Cardiac muscle cell (in vitro differentiated cells and primary cell): ENCODE data around the gene AP3D1. TPM values are rescaled to one million over a fixed set of nuclear protein-coding genes. Genes with fewer than 3 reads are reported as not detected.
A peak's percentile ranks its signal among the peaks of the same experiment; 100 is the strongest.

Source experiments
- DNase-seq, 2 donors: peaks; one replicate each; pipeline versions ENCODE4 v3.0.0 to v3.0.0-alpha.2; 2010 to 2017; ENCODE audit warnings: low read depth in 1 of 2, low spot score in 1 of 2
- H3K27ac ChIP-seq: fragments of 200-600 bp; sonication (generic); 2 replicates; pipeline ENCODE4 v1.5.1; 2016
- H3K27me3 ChIP-seq: fragments of 200-600 bp; sonication (generic); 2 replicates; pipeline ENCODE4 v1.6.0; 2016; ENCODE audit warnings: control low read depth
- H3K36me3 ChIP-seq: fragments of 200-600 bp; sonication (generic); 2 replicates; pipeline ENCODE4 v1.5.1; 2016; ENCODE audit warnings: control low read depth
- H3K4me1 ChIP-seq: fragments of 200-600 bp; sonication (generic); 2 replicates; pipeline ENCODE4 v1.8.1; 2017; ENCODE audit warnings: low read depth, mild to moderate bottlenecking, mixed run types
- H3K4me3 ChIP-seq: fragments of 200-600 bp; sonication (generic); 2 replicates; pipeline ENCODE4 v1.5.1; 2016; ENCODE audit warnings: mild to moderate bottlenecking
- H3K9me3 ChIP-seq: fragments of 200-600 bp; sonication (generic); 2 replicates; pipeline ENCODE4 v1.5.1; 2017; ENCODE audit warnings: low read depth, mild to moderate bottlenecking, control low read depth
- polyA plus RNA-seq: library from polyadenylated mRNA; unstranded; fragments of >200 nt; fragmentation: Nextera tagmentation; extraction: Ambion mirVana; gene quantifications from 2 replicates; pipeline ENCODE4 v1.2.1, GENCODE V29; 2016
- total RNA-seq: library from RNA; depleted of rRNA; stranded (reverse); fragments of >200 nt; gene quantifications from 2 replicates; pipeline ENCODE4 v1.2.3, GENCODE V29; 2016
- TF ChIP-seq, protein P1 (sequence below): IDR thresholded peaks from 2 replicates; pipeline ENCODE4 v1.5.1; 2012; ENCODE audit warnings: low read depth, mild to moderate bottlenecking, low read length

Gene AP3D1
- total and polyA plus RNA-seq, 2 experiments from 2014 or later: 115 to 125 TPM

DNA sequence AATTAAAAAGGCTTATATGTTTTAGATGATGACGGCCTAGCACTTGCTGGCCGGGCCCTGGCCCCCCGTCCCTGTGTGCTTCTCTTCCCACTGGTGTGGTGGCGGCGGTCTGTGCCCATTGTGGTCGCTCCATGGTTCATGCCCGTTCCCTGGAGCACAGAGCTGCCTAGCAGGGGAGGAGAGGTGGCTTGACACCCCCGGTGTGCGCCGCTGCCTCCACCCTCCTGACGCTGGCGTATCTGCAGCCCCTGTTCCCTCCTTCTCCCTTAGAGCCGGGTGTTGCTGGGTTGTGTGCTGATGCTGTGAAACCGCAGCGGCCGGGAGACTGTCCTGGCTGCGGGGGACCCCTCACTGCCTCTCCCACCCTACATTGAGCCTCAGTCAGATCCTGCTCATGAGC lies 41.5 kb upstream of the AP3D1 start:
- Histone ChIP-seq H3K4me3 (no peak overlapping the region), H3K27ac (no peak overlapping the region), H3K9me3 (no peaks in the 10 kb centered on the region), H3K4me1 (peaks cover 22% of the 10 kb centered on the region), H3K36me3 (peaks cover 2% of the 10 kb centered on the region), H3K27me3 (no peaks in the 10 kb centered on the region)
- TF ChIP-seq, protein P1, sequence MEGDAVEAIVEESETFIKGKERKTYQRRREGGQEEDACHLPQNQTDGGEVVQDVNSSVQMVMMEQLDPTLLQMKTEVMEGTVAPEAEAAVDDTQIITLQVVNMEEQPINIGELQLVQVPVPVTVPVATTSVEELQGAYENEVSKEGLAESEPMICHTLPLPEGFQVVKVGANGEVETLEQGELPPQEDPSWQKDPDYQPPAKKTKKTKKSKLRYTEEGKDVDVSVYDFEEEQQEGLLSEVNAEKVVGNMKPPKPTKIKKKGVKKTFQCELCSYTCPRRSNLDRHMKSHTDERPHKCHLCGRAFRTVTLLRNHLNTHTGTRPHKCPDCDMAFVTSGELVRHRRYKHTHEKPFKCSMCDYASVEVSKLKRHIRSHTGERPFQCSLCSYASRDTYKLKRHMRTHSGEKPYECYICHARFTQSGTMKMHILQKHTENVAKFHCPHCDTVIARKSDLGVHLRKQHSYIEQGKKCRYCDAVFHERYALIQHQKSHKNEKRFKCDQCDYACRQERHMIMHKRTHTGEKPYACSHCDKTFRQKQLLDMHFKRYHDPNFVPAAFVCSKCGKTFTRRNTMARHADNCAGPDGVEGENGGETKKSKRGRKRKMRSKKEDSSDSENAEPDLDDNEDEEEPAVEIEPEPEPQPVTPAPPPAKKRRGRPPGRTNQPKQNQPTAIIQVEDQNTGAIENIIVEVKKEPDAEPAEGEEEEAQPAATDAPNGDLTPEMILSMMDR: no peak
- no peak for DNase-seq

GRCh38 chr19:2191456-2192310 lies 40.3 kb upstream of the AP3D1 start:
- Histone ChIP-seq H3K27ac (peak overlapping the region; percentile 34), H3K27me3 (no peaks in the 10 kb centered on the region), H3K36me3 (peaks cover 2% of the 10 kb centered on the region), H3K9me3 (no peaks in the 10 kb centered on the region), H3K4me1 (peaks cover 31% of the 10 kb centered on the region), H3K4me3 (no peak overlapping the region)
- TF ChIP-seq, protein P1: no peak
- no peak for DNase-seq

- Histone ChIP-seq H3K4me3 (no peak overlapping the region), H3K27ac (peak overlapping the region; percentile 34), H3K4me1 (peaks cover 39% of the 10 kb centered on the region), H3K27me3 (no peaks in the 10 kb centered on the region), H3K36me3 (peaks cover 2% of the 10 kb centered on the region), H3K9me3 (no peaks in the 10 kb centered on the region)
- no peak for DNase-seq
- TF ChIP-seq, protein P1: no peak
Measured at GRCh38 chr19:2190848-2191455, 39.6 kb upstream of the AP3D1 start.

GRCh38 chr19:2189880-2190279 lies 38.5 kb upstream of the AP3D1 start:
- Histone ChIP-seq H3K4me3 (no peak overlapping the region), H3K9me3 (no peaks in the 10 kb centered on the region), H3K36me3 (peaks cover 2% of the 10 kb centered on the region), H3K4me1 (peaks cover 49% of the 10 kb centered on the region), H3K27me3 (no peaks in the 10 kb centered on the region), H3K27ac (no peak overlapping the region)
- DNase-seq: no peak
- TF ChIP-seq, protein P1: no peak

- Histone ChIP-seq H3K9me3 (no peaks in the 10 kb centered on the region), H3K4me3 (no peak overlapping the region), H3K27me3 (no peaks in the 10 kb centered on the region), H3K36me3 (peaks cover 2% of the 10 kb centered on the region), H3K27ac (peak overlapping the region; percentile 38), H3K4me1 (peaks cover 56% of the 10 kb centered on the region)
- TF ChIP-seq, protein P1: no peak
- no peak for DNase-seq
Measured at GRCh38 chr19:2188708-2189385, 37.5 kb upstream of the AP3D1 start.
